Peyer's patch (tissue), 4 donors: ENCODE data around the gene IGFL3.

ENCODE experiments used
- CTCF ChIP-seq, 6 experiments: fragments of 450-650 bp in 4 of 6; fragments of 200-600 bp in 2 of 6; sonication (generic) in 1 of 6; IDR thresholded peaks; one replicate each; pipeline ENCODE4 v1.5.1; 2017 to 2019; ENCODE audit warnings: antibody characterized with exemption in 6 of 6, mild to moderate bottlenecking in 3 of 6, moderate library complexity in 1 of 6
- POLR2A ChIP-seq, 2 donors: fragments of 450-650 bp; IDR thresholded peaks; one replicate each; pipeline ENCODE4 v1.5.1; 2017; ENCODE audit warnings: antibody characterized with exemption in 2 of 2, mild to moderate bottlenecking in 2 of 2, moderate library complexity in 2 of 2

GRCh38 chr19:46133777-46134241 is 9.3 kb upstream of the IGFL3 start:
- TF ChIP-seq CTCF (IDR thresholded peaks at IDR 0.05): no peak
- TF ChIP-seq POLR2A (IDR thresholded peaks at IDR 0.05): no peak
